Lower leg skin (tissue), 4 donors: ENCODE measurements around the gene MCM7. TPM values are rescaled to one million over a fixed set of nuclear protein-coding genes. Genes with fewer than 3 reads are reported as not detected.

Source experiments
- DNase-seq, 2 donors: peaks; one replicate each; pipeline ENCODE4 v3.0.0-alpha.2; 2019; ENCODE audit warnings: low spot score in 2 of 2
- H3K4me3 ChIP-seq: fragments of 200-600 bp; sonication (generic); 2 replicates; pipeline ENCODE4 v1.5.1; 2017; ENCODE audit warnings: mild to moderate bottlenecking, low read depth; ENCODE audit not compliant: poor library complexity, severe bottlenecking
- POLR2A ChIP-seq, 2 donors: fragments of 450-650 bp; IDR thresholded peaks; one replicate each; pipeline ENCODE4 v1.6.1; 2016 to 2017; ENCODE audit warnings: antibody characterized with exemption in 2 of 2, mild to moderate bottlenecking in 1 of 2, moderate library complexity in 1 of 2
- WGBS, 2 donors: methylation state at CpG; one replicate each; pipeline ENCODE4 v1.1.5; 2018; 5-methylcytosine and 5-hydroxymethylcytosine counted together
- intact Hi-C: fragments of 100-400 bp; cut with DNase I; formaldehyde crosslinking; loops from one replicate; pipeline ENCODE4 v1.15.0; 2023; ENCODE audit warnings: low total_unique reads
- total RNA-seq, 4 donors: library from RNA; depleted of rRNA; stranded (reverse); fragments of >200 nt; gene quantifications; one replicate each; pipeline ENCODE4 v1.1.0, GENCODE V29; 2016
- TF ChIP-seq, protein P1 (sequence below), 3 donors: fragments of 450-650 bp; IDR thresholded peaks; one replicate each; pipeline ENCODE4 v1.5.1; 2016; ENCODE audit warnings: antibody characterized with exemption in 3 of 3, mild to moderate bottlenecking in 3 of 3, moderate library complexity in 2 of 3

Gene MCM7
- total RNA-seq, 4 donors from 2014 or later, result 41.5 to 52.2 (median 50.4) TPM

GRCh38 chr7:100082978-100083377 lies 18.2 kb downstream of the MCM7 start:
- H3K4me3 ChIP-seq, result no peak overlapping the region
- 64 to 71% methylated on average over 4 of the region's 4 CpGs for WGBS, 2 donors
- DNase-seq, result no peak
- TF ChIP-seq POLR2A (IDR thresholded peaks at IDR 0.05), result no peak
- TF ChIP-seq, protein P1, sequence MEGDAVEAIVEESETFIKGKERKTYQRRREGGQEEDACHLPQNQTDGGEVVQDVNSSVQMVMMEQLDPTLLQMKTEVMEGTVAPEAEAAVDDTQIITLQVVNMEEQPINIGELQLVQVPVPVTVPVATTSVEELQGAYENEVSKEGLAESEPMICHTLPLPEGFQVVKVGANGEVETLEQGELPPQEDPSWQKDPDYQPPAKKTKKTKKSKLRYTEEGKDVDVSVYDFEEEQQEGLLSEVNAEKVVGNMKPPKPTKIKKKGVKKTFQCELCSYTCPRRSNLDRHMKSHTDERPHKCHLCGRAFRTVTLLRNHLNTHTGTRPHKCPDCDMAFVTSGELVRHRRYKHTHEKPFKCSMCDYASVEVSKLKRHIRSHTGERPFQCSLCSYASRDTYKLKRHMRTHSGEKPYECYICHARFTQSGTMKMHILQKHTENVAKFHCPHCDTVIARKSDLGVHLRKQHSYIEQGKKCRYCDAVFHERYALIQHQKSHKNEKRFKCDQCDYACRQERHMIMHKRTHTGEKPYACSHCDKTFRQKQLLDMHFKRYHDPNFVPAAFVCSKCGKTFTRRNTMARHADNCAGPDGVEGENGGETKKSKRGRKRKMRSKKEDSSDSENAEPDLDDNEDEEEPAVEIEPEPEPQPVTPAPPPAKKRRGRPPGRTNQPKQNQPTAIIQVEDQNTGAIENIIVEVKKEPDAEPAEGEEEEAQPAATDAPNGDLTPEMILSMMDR (IDR thresholded peaks at IDR 0.05), result no peak
- intact Hi-C loops, result no loop called here

- TF ChIP-seq, protein P1 (IDR thresholded peaks at IDR 0.05), result peak in 1 of 3 donors; percentile 90
- TF ChIP-seq POLR2A (IDR thresholded peaks at IDR 0.05), result peak in 1 of 2 donors; percentile 6
- intact Hi-C loops, result no loop called here
- peak within 1 kb of the TSS; percentile 73 for H3K4me3 ChIP-seq
- 0 to 1% methylated on average over 44 to 48 of the region's 55 CpGs for WGBS, 2 donors
- DNase-seq, result peak; percentile 98 to 100
Observed at GRCh38 chr7:100081535-100082102, 19.6 kb downstream of the MCM7 start, which contains the start of gene ZNF3. ZNF3 (minus strand) TSS chr7:100081723; CDS start chr7:100077357, 4,366 bp downstream.

- intact Hi-C loops, result no loop called here
- H3K4me3 ChIP-seq, result peak overlapping the region; percentile 73
- DNase-seq, result no peak
- WGBS, 2 donors, result 1% methylated on average over 34 of the region's 34 CpGs
- TF ChIP-seq, protein P1 (IDR thresholded peaks at IDR 0.05), result no peak
- no peak for TF ChIP-seq POLR2A (IDR thresholded peaks at IDR 0.05)
Observed at GRCh38 chr7:100080907-100081534, 20.2 kb downstream of the MCM7 start.

DNA sequence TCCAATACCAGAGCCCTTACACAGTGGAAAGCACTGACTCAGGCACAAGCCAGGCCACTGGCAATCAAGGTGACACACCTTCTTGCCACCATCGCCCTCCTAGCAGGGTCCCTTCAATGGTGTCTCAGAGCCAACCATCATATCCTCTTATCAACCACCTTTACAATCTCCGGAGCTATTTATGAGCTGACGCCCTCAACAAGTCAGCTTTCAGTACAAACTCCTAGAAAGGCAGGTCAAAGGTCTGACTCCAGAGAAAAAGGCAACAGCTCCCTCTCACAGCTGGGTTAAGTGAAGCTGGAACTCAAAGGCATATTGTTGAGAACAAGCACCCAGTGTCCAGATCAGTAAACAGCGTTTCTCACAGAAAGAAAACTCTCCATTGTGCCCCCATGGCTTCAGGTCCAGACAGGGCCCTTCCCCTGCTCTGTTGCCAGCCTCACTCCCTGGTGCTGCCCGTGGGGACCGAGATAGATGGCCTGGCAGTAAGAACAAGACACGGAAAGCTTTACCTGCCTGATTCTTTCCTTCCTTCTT lies 22.1 kb downstream of the MCM7 start:
- 66 to 75% methylated on average over 7 of the region's 7 CpGs for WGBS, 2 donors
- intact Hi-C loops, result no loop called here
- DNase-seq, result no peak
- TF ChIP-seq, protein P1 (IDR thresholded peaks at IDR 0.05), result no peak
- no peak for TF ChIP-seq POLR2A (IDR thresholded peaks at IDR 0.05)
- no peak overlapping the region for H3K4me3 ChIP-seq

- 93 to 99% methylated on average over 4 of the region's 4 CpGs for WGBS, 2 donors
- no peak for TF ChIP-seq POLR2A (IDR thresholded peaks at IDR 0.05)
- TF ChIP-seq, protein P1 (IDR thresholded peaks at IDR 0.05), result no peak
- no peak for DNase-seq
- intact Hi-C loops, result no loop called here
- no peak overlapping the region for H3K4me3 ChIP-seq
Observed at GRCh38 chr7:100077205-100077604, 24.0 kb downstream of the MCM7 start.
